ENCODE results near the gene RFTN1.

The RFTN1 gene

GRCh38 chr3:16463119-16463518, 50.4 kb downstream of the RFTN1 start:
- no peak for DNase-seq

GRCh38 chr3:16462679-16463078, 50.8 kb downstream of the RFTN1 start:
- DNase-seq: no peak

- DNase-seq: no peak
Measured at GRCh38 chr3:16461463-16462245, 51.8 kb downstream of the RFTN1 start.

- no peak for DNase-seq
Measured at GRCh38 chr3:16460886-16461285, 52.6 kb downstream of the RFTN1 start.

GRCh38 chr3:16460273-16460672, 53.2 kb downstream of the RFTN1 start:
- no peak for DNase-seq

GRCh38 chr3:16456784-16457415, 56.6 kb downstream of the RFTN1 start:
- no peak for DNase-seq

- DNase-seq: no peak
Measured at GRCh38 chr3:16455966-16456365, 57.5 kb downstream of the RFTN1 start.

- no peak for DNase-seq
Measured at GRCh38 chr3:16455001-16455400, 58.5 kb downstream of the RFTN1 start.

GRCh38 chr3:16452261-16452660, 61.2 kb downstream of the RFTN1 start:
- no peak for DNase-seq

GRCh38 chr3:16449369-16449768, 64.1 kb downstream of the RFTN1 start:
- no peak for DNase-seq

- peak; percentile 23 to 32 for DNase-seq
Measured at GRCh38 chr3:16448639-16449070, 64.8 kb downstream of the RFTN1 start.

- no peak for DNase-seq
Measured at GRCh38 chr3:16447135-16447534, 66.4 kb downstream of the RFTN1 start.

- DNase-seq: no peak
Measured at GRCh38 chr3:16444344-16444743, 69.2 kb downstream of the RFTN1 start.

GRCh38 chr3:16442730-16443129, 70.8 kb downstream of the RFTN1 start:
- no peak for DNase-seq

- no peak for DNase-seq
Measured at GRCh38 chr3:16441371-16441875, 72.1 kb downstream of the RFTN1 start.

- no peak for DNase-seq
Measured at GRCh38 chr3:16439848-16440708, 73.4 kb downstream of the RFTN1 start.

- DNase-seq: no peak
Measured at GRCh38 chr3:16439163-16439847, 74.2 kb downstream of the RFTN1 start.

- no peak for DNase-seq
Measured at GRCh38 chr3:16437640-16438039, 75.9 kb downstream of the RFTN1 start.

GRCh38 chr3:16433701-16434151, 79.8 kb downstream of the RFTN1 start:
- DNase-seq: no peak

GRCh38 chr3:16432714-16433113, 80.8 kb downstream of the RFTN1 start:
- no peak for DNase-seq

- DNase-seq: no peak
Measured at GRCh38 chr3:16430717-16431630, 82.5 kb downstream of the RFTN1 start.

- no peak for DNase-seq
Measured at GRCh38 chr3:16429086-16429485, 84.4 kb downstream of the RFTN1 start.
